Endothelial cell of umbilical vein (primary cell): ENCODE results near the gene PLPP1. TPM values are rescaled to one million over a fixed set of nuclear protein-coding genes. Genes with fewer than 3 reads are reported as not detected.

ENCODE experiments used
- BruUV-seq: library from RNA; stranded (reverse); fragments of 400-500 nt; replicated peaks from 2 replicates; lab custom pipeline; 2021; lab: Mats Ljungman, UMichigan
- CTCF ChIA-PET: fragments of 300-600, 350-600 bp; sonication (Branson Sonifier 250); formaldehyde crosslinking; loops from one replicate; lab custom pipeline; 2021; ENCODE audit warnings: antibody characterized with exemption, inconsistent platforms; lab: Charles Lee
- POLR2A ChIA-PET: fragments of 300-600, 350-600 bp; sonication (Branson Sonifier 250); formaldehyde crosslinking; loops from one replicate; lab custom pipeline; 2021; ENCODE audit warnings: antibody characterized with exemption, inconsistent platforms; lab: Charles Lee
- DNase-seq: peaks from one replicate; pipeline ENCODE4 v3.0.0-alpha.2; 2011; ENCODE audit warnings: low read depth, low spot score
- FAIRE-seq: peaks from 2 replicates; lab custom pipeline; 2011; peaks lifted over from hg19 to GRCh38; lab: Jason Lieb, UNC
- H2AFZ ChIP-seq: 2 replicates; pipeline ENCODE4 v1.6.0; 2012; ENCODE audit warnings: low read depth, low read length, control low read depth, inconsistent platforms
- H3K27ac ChIP-seq: 2 replicates; pipeline ENCODE4 v1.5.1; 2011; ENCODE audit warnings: low read depth, mild to moderate bottlenecking, control low read depth, low read length, moderate library complexity; ENCODE audit not compliant: insufficient read depth
- H3K27me3 ChIP-seq, 2 experiments: 2 replicates each; pipeline versions ENCODE4 v1.6.0 to v1.6.1; 2011; ENCODE audit warnings: low read length in 2 of 2, mixed read lengths in 1 of 2; ENCODE audit not compliant: control insufficient read depth in 2 of 2, insufficient read depth in 2 of 2
- H3K36me3 ChIP-seq, 2 experiments: 2 replicates in 1 of 2; 3 replicates in 1 of 2; pipeline ENCODE4 v1.5.1; 2011; ENCODE audit warnings: low read length in 2 of 2, mild to moderate bottlenecking in 1 of 2, moderate library complexity in 1 of 2; ENCODE audit not compliant: control insufficient read depth in 2 of 2, insufficient read depth in 2 of 2; ENCODE audit errors: extremely low read depth in 1 of 2
- H3K4me1 ChIP-seq: 3 replicates; pipeline ENCODE4 v1.5.1; 2011; ENCODE audit warnings: mild to moderate bottlenecking, low read length; ENCODE audit not compliant: control insufficient read depth, insufficient read depth; ENCODE audit errors: extremely low read depth
- H3K4me2 ChIP-seq: 2 replicates; pipeline ENCODE4 v1.6.1; 2011; ENCODE audit warnings: low read length, control low read depth, mixed read lengths; ENCODE audit not compliant: insufficient read depth
- H3K4me3 ChIP-seq, 3 experiments: fragments of 200-600 bp in 1 of 3; sonication (generic), shearing (Covaris generic) in 1 of 3; replicated peaks in 1 of 3; 2 replicates each; pipeline ENCODE4 v1.5.1; 2011 to 2016; ENCODE audit warnings: control low read depth in 3 of 3, low read length in 3 of 3, mild to moderate bottlenecking in 2 of 3, inconsistent platforms in 1 of 3, low read depth in 1 of 3, moderate library complexity in 1 of 3; ENCODE audit not compliant: insufficient read depth in 1 of 3
- H3K79me2 ChIP-seq: 2 replicates; pipeline ENCODE4 v1.6.0; 2012; ENCODE audit warnings: low read length, inconsistent platforms; ENCODE audit not compliant: control insufficient read depth, insufficient read depth
- H3K9ac ChIP-seq: replicated peaks from 2 replicates; pipeline ENCODE3; 2011; ENCODE audit warnings: low read length, control low read depth; ENCODE audit not compliant: insufficient read depth; ENCODE audit errors: extremely low read depth
- H3K9me1 ChIP-seq: replicated peaks from 3 replicates; pipeline ENCODE4 v1.6.0; 2011; ENCODE audit warnings: mild to moderate bottlenecking, low read length; ENCODE audit not compliant: control insufficient read depth, insufficient read depth; ENCODE audit errors: extremely low read depth
- H3K9me3 ChIP-seq: replicated peaks from 2 replicates; pipeline ENCODE4 v1.5.1; 2012; ENCODE audit warnings: low read length, inconsistent platforms; ENCODE audit not compliant: control insufficient read depth, insufficient read depth
- H4K20me1 ChIP-seq: replicated peaks from 2 replicates; pipeline ENCODE3; 2011; ENCODE audit warnings: mild to moderate bottlenecking, low read length; ENCODE audit not compliant: control insufficient read depth, insufficient read depth; ENCODE audit errors: extremely low read depth
- CTCF ChIP-seq, 2 donors: IDR thresholded peaks; 1 replicate in 1 of 2; 2 replicates in 1 of 2; pipeline ENCODE4 v1.5.1; 2011; ENCODE audit warnings: low read length in 2 of 2, mild to moderate bottlenecking in 2 of 2, moderate library complexity in 2 of 2, control low read depth in 1 of 2, inconsistent platforms in 1 of 2, low read depth in 1 of 2; ENCODE audit not compliant: insufficient read depth in 1 of 2; ENCODE audit errors: extremely low read depth in 1 of 2
- EZH2 ChIP-seq: IDR thresholded peaks from 2 replicates; pipeline ENCODE4 v1.6.1; 2012; ENCODE audit warnings: borderline replicate concordance, low read depth, mild to moderate bottlenecking, moderate library complexity, low read length, inconsistent platforms; ENCODE audit not compliant: severe bottlenecking
- FOS ChIP-seq: IDR thresholded peaks from 2 replicates; pipeline ENCODE4 v1.6.1; 2011; ENCODE audit warnings: mild to moderate bottlenecking, low read length, moderate library complexity, borderline replicate concordance; ENCODE audit not compliant: insufficient read depth
- GATA2 ChIP-seq: IDR thresholded peaks from 2 replicates; pipeline ENCODE4 v1.7.0; 2011; ENCODE audit warnings: low read depth, mild to moderate bottlenecking, moderate library complexity, mixed read lengths, low read length; ENCODE audit not compliant: insufficient read length, insufficient read depth
- JUN ChIP-seq: IDR thresholded peaks from 2 replicates; pipeline ENCODE4 v1.6.1; 2011; ENCODE audit warnings: borderline replicate concordance, low read depth; ENCODE audit not compliant: insufficient read length, insufficient read depth
- MAX ChIP-seq: IDR thresholded peaks from 2 replicates; pipeline ENCODE4 v1.6.1; 2011; ENCODE audit not compliant: insufficient read depth, insufficient read length
- MYC ChIP-seq: IDR thresholded peaks from one replicate; pipeline ENCODE4 v1.6.1; 2011; ENCODE audit warnings: mild to moderate bottlenecking, low read depth, low read length
- POLR2A ChIP-seq: IDR thresholded peaks from 2 replicates; pipeline ENCODE4 v1.6.1; 2012; ENCODE audit warnings: low read depth, mild to moderate bottlenecking, control low read depth, low read length
- POLR2AphosphoS5 ChIP-seq: IDR thresholded peaks from 2 replicates; pipeline ENCODE4 v1.6.1; 2012; ENCODE audit warnings: low read depth, mild to moderate bottlenecking, control low read depth, low read length, moderate library complexity; ENCODE audit not compliant: insufficient read depth
- dilution Hi-C: fragments of 300-500 bp; cut with MboI; formaldehyde crosslinking; loops from one replicate; pipeline ENCODE4 v1.15.0; 2019; ENCODE audit warnings: low sequenced_read_pairs; ENCODE audit not compliant: extremely low pct_ligation_motif_present
- intact Hi-C: fragments of 100-400 bp; cut with micrococcal nuclease; formaldehyde crosslinking; loops from one replicate; pipeline ENCODE4 v1.10.0; 2022
- polyA plus RNA-seq, 4 experiments: library from polyadenylated mRNA; depleted of rRNA in 3 of 4; stranded (reverse) in 3 of 4; unstranded in 1 of 4; fragments of >200 nt; gene quantifications; 2 replicates each; pipeline versions ENCODE4 v1.2.1 to v1.2.3, GENCODE V29; 2011 to 2012; ENCODE audit warnings: missing spikeins in 1 of 4
- total RNA-seq: library from RNA; stranded (reverse); gene quantifications from 2 replicates; pipeline ENCODE4 v1.2.3, GENCODE V29; 2021

The PLPP1 gene
- total and polyA plus RNA-seq, 2 donors (not counting 3 experiments of a cell fraction or from before 2014, with no cell fraction given), result 14.3 to 25.9 TPM

- H3K9me1 ChIP-seq, result no peaks in the 10 kb centered on the region
- no peaks in the 10 kb centered on the region for H3K79me2 ChIP-seq
- BruUV-seq, result no TSS peak
- H3K27ac ChIP-seq, result no peak overlapping the region
- TF ChIP-seq MYC (no peak), EZH2 (no peak), POLR2AphosphoS5 (no peak), POLR2A (no peak), JUN (no peak), MAX (no peak), CTCF (IDR thresholded peaks at IDR 0.05; ENCODE audit: extremely low read depth in 1 of 2, insufficient read depth in 1 of 2, low read depth in 1 of 2, low read length in 2 of 2) (no peak), GATA2 (no peak), FOS (no peak)
- dilution Hi-C loops, result no loop called here
- H3K9ac ChIP-seq, result no peak overlapping the region
- ChIA-PET CTCF (no interaction called here), POLR2A (no interaction called here)
- H3K4me3 ChIP-seq, result no peak overlapping the region
- H4K20me1 ChIP-seq, result no peaks in the 10 kb centered on the region
- FAIRE-seq (no peak), DNase-seq (no peak)
- no peak overlapping the region for H2AFZ ChIP-seq
- no peaks in the 10 kb centered on the region for H3K9me3 ChIP-seq
- H3K4me1 ChIP-seq, result no peaks in the 10 kb centered on the region
- intact Hi-C loops, result no loop called here
- no peaks in the 10 kb centered on the region for H3K27me3 ChIP-seq
- H3K4me2 ChIP-seq, result no peak overlapping the region
- no peaks in the 10 kb centered on the region for H3K36me3 ChIP-seq
Measured at GRCh38 chr5:55495216-55495615, 39.5 kb downstream of the PLPP1 start.
